Peyer's patch (tissue), 4 donors: ENCODE measurements around the gene PGLYRP1.
A peak's percentile ranks its signal among the peaks of the same experiment; 100 is the strongest.

ENCODE experiments used
- POLR2A ChIP-seq, 2 donors: fragments of 450-650 bp; IDR thresholded peaks; one replicate each; pipeline ENCODE4 v1.5.1; 2017; ENCODE audit warnings: antibody characterized with exemption in 2 of 2, mild to moderate bottlenecking in 2 of 2, moderate library complexity in 2 of 2
- TF ChIP-seq, protein P1 (sequence below), 6 experiments: fragments of 450-650 bp in 4 of 6; fragments of 200-600 bp in 2 of 6; sonication (generic) in 1 of 6; IDR thresholded peaks; one replicate each; pipeline ENCODE4 v1.5.1; 2017 to 2019; ENCODE audit warnings: antibody characterized with exemption in 6 of 6, mild to moderate bottlenecking in 3 of 6, moderate library complexity in 1 of 6

DNA sequence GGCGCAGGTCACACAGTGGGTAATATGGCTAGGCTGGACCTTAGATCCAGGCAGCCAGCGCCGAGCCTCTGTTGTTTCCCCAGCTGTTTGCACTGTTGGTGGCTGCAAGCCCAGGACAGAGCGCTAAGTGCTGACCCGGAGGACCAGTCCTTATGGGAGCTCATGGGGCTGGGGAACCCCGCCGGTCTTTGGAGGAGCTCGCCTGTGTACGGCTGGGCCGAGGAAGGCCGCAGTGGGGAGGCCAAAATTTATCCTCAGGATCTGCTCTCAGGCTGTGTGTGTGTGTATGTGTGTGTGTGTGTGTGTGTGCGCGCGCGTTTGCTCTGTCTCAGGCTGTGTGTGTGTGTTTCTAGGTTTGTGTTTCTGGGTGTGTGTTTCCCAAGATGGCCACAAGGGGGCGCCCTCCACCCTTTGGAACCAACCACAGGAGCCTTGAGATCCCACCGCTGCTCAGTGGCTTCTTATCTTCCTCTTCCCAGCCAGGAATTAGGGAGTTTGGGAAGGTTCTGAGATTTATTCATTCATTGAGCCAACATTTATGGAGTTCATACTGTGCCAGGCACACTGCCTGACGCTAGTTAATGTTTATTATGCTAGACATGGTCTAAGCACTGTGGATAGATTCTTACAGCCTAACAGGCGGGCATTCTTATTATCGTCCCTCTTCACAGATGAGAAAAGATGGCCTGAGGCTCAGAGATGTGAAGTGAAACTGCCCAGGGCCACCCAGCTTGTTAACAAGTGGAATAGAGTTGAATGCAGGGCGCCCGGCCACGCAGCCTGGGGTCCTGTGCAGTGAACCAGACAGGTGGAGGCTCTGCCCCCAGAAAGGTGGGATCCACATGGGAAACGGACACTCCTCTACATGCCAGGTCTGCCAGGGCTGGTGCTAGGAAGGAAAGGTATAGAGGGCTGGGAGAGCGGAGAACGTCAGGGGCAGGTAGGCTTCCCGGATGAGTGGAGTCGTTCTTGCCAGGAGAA is 13.0 kb downstream of the PGLYRP1 start:
- TF ChIP-seq, protein P1, sequence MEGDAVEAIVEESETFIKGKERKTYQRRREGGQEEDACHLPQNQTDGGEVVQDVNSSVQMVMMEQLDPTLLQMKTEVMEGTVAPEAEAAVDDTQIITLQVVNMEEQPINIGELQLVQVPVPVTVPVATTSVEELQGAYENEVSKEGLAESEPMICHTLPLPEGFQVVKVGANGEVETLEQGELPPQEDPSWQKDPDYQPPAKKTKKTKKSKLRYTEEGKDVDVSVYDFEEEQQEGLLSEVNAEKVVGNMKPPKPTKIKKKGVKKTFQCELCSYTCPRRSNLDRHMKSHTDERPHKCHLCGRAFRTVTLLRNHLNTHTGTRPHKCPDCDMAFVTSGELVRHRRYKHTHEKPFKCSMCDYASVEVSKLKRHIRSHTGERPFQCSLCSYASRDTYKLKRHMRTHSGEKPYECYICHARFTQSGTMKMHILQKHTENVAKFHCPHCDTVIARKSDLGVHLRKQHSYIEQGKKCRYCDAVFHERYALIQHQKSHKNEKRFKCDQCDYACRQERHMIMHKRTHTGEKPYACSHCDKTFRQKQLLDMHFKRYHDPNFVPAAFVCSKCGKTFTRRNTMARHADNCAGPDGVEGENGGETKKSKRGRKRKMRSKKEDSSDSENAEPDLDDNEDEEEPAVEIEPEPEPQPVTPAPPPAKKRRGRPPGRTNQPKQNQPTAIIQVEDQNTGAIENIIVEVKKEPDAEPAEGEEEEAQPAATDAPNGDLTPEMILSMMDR (IDR thresholded peaks at IDR 0.05), result peak; percentile 67 to 88 (median 78)
- no peak for TF ChIP-seq POLR2A (IDR thresholded peaks at IDR 0.05)
